ENCODE measurements around the gene SCN3A.

DNA sequence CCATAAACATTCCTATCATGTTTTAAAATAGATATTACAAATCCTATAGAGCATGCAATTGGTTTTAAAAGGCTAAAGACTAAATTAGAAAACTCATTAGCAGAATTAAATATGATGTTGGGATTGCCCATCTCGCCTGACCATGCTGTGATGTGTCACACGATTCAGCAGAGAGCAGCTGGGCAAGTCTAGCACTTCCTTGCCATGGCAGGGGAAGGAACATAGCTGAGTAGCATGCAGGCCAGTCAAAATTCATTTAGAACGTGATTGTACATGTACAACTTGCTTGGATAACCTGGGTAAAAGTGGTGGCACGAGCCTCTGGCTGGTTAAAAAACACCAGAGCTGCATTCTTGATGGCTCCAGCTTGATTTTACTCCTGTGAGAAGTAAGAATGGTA, 81.3 kb downstream of the SCN3A start:
- TF ChIP-seq, protein P1, sequence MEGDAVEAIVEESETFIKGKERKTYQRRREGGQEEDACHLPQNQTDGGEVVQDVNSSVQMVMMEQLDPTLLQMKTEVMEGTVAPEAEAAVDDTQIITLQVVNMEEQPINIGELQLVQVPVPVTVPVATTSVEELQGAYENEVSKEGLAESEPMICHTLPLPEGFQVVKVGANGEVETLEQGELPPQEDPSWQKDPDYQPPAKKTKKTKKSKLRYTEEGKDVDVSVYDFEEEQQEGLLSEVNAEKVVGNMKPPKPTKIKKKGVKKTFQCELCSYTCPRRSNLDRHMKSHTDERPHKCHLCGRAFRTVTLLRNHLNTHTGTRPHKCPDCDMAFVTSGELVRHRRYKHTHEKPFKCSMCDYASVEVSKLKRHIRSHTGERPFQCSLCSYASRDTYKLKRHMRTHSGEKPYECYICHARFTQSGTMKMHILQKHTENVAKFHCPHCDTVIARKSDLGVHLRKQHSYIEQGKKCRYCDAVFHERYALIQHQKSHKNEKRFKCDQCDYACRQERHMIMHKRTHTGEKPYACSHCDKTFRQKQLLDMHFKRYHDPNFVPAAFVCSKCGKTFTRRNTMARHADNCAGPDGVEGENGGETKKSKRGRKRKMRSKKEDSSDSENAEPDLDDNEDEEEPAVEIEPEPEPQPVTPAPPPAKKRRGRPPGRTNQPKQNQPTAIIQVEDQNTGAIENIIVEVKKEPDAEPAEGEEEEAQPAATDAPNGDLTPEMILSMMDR (conservative IDR thresholded peaks at IDR 0.05 in 1 of 2, IDR thresholded peaks at IDR 0.05 in 1 of 2; ENCODE audit: extremely low read depth in 1 of 2, insufficient read depth in 1 of 2, low read depth in 1 of 2, low read length in 2 of 2): no peak
- no peak for TF ChIP-seq EZH2 (IDR thresholded peaks at IDR 0.05; ENCODE audit: borderline replicate concordance, low read length)
